Measurements from ENCODE around the gene DNAJB13. TPM values are rescaled to one million over a fixed set of nuclear protein-coding genes. Genes with fewer than 3 reads are reported as not detected.

DNAJB13 gene
- total and polyA plus RNA-seq, 12 donors, result 0.14 to 0.65 (median 0.34) TPM; not detected in 4

DNA sequence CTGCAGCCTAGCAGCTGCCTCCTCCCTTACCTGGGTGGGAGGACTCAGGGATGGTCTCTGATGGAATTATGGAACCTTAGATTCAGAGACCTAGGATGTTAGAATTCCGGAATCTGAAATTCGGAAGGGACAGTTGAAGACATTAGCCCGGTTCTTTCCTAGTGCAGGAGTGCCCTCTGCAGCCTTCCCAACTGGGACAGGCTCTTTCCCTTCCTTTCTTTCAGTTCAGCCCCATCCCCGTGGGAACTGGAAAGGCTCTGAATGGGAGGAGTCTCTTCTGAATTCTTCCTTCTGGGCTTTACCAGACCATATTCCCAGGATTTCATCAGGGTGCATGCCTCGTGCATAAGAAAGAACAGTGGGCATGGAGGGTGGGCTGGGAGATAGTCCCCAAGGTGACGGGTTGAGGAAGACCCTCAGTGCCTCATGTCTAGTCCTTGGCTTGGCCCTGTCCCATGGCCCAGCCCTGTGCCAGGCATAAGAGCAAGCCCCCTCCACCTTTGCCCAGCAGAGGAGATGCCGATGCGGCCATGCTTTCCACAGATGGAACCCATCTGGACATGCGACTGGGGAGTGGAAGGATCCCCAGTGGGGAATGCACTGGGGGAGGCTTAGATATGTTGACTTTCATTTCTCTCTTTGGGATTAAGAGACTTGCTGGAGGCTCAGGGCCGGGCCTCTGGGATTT, 14.4 kb downstream of the DNAJB13 start:
- Histone ChIP-seq H3K9me3 (replicated peaks in 1 of 3) (no peaks in the 10 kb centered on the region), H3K27ac (no peak overlapping the region), H3K27me3 (no peaks in the 10 kb centered on the region), H3K4me1 (replicated peaks in 1 of 2) (no peaks in the 10 kb centered on the region), H3K4me3 (no peak overlapping the region), H3K36me3 (replicated peaks in 1 of 2) (no peaks in the 10 kb centered on the region)
- peak in 1 of 7 donors; percentile 10 for DNase-seq
- WGBS, 4 donors, result 52 to 68% (median 62%) methylated on average over 9 to 10 of the region's 10 CpGs
- intact Hi-C loops (cut with DNase I), result loop anchor here (10.0 kb wide), 2 partner anchors 110 to 290 kb away; no protein-coding TSS in a partner anchor
- no peak for TF ChIP-seq POLR2A (IDR thresholded peaks at IDR 0.05)

- intact Hi-C loops (cut with DNase I), result loop anchor here (10.0 kb wide), 2 partner anchors 109 to 289 kb away; no protein-coding TSS in a partner anchor
- H3K36me3 ChIP-seq (replicated peaks in 1 of 2), result no peaks in the 10 kb centered on the region
- H3K27ac ChIP-seq, result no peak overlapping the region
- no peak for DNase-seq
- 46 to 63% (median 55%) methylated on average over 2 of the region's 2 CpGs for WGBS, 4 donors
- no peak overlapping the region for H3K4me3 ChIP-seq
- H3K27me3 ChIP-seq, result no peaks in the 10 kb centered on the region
- no peaks in the 10 kb centered on the region for H3K4me1 ChIP-seq (replicated peaks in 1 of 2)
- no peaks in the 10 kb centered on the region for H3K9me3 ChIP-seq (replicated peaks in 1 of 3)
- TF ChIP-seq, protein P1, sequence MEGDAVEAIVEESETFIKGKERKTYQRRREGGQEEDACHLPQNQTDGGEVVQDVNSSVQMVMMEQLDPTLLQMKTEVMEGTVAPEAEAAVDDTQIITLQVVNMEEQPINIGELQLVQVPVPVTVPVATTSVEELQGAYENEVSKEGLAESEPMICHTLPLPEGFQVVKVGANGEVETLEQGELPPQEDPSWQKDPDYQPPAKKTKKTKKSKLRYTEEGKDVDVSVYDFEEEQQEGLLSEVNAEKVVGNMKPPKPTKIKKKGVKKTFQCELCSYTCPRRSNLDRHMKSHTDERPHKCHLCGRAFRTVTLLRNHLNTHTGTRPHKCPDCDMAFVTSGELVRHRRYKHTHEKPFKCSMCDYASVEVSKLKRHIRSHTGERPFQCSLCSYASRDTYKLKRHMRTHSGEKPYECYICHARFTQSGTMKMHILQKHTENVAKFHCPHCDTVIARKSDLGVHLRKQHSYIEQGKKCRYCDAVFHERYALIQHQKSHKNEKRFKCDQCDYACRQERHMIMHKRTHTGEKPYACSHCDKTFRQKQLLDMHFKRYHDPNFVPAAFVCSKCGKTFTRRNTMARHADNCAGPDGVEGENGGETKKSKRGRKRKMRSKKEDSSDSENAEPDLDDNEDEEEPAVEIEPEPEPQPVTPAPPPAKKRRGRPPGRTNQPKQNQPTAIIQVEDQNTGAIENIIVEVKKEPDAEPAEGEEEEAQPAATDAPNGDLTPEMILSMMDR (IDR thresholded peaks at IDR 0.05), result no peak
- no peak for TF ChIP-seq POLR2A (IDR thresholded peaks at IDR 0.05)
Measured at GRCh38 chr11:73965764-73966121, 14.9 kb downstream of the DNAJB13 start.

DNA sequence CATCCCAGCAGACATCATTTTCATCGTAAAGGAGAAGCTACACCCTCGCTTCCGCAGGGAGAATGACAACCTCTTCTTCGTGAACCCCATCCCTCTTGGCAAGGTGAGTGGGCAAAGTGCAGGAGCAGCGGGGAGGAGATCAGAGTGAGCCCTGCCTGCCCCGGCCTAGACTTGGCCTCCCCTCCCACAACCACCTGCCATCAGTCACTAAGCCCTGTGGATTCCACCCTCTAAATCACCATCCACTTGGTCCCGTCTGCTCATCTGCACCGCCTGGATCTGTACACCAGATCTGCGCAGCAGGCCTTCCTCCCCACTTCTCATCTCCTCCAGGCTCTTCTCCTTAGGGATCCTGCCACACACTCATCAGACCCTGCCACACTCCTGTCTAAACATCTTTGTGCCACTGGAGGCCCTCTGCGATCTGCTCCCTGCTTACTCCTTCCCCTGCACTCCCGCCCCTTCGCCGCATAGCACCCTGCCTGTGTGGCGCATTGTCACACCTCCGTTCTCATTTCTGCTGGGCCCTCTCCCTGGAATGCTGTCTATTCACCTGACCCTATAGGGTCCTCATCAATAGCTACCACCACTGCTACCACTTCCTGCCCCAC, 17.6 kb downstream of the DNAJB13 start:
- WGBS, 4 donors, result 91 to 97% (median 95%) methylated on average over 15 of the region's 15 CpGs
- Histone ChIP-seq H3K36me3 (replicated peaks in 1 of 2) (no peaks in the 10 kb centered on the region), H3K27me3 (no peaks in the 10 kb centered on the region), H3K9me3 (replicated peaks in 1 of 3) (no peaks in the 10 kb centered on the region), H3K27ac (no peak overlapping the region), H3K4me1 (replicated peaks in 1 of 2) (no peaks in the 10 kb centered on the region), H3K4me3 (no peak overlapping the region)
- TF ChIP-seq, protein P1 (IDR thresholded peaks at IDR 0.05), result no peak
- no peak for TF ChIP-seq POLR2A (IDR thresholded peaks at IDR 0.05)
- DNase-seq, result no peak
- intact Hi-C loops (cut with DNase I), result loop anchor here (10.0 kb wide), 2 partner anchors 106 to 286 kb away; no protein-coding TSS in a partner anchor

DNA sequence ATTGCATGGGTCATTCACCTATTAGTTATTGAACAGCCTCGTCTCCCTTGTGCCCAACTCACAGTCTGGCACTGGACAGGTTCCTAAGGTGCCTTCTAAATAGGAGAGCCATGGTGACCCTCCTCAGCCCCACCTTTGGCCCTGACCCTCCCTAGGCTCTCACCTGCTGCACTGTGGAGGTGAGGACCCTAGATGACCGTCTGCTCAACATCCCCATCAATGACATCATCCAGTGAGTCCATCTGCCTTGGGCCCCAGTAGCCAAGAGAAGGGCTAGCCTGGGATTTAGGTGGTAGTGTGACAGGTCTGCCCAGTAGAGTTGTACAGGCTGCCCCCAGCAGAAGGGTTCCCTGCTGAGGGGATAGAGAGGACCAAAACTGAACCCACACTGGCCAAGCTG, 18.3 kb downstream of the DNAJB13 start:
- no peaks in the 10 kb centered on the region for H3K4me1 ChIP-seq (replicated peaks in 1 of 2)
- intact Hi-C loops (cut with DNase I), result loop anchor here (10.0 kb wide), 2 partner anchors 106 to 286 kb away; no protein-coding TSS in a partner anchor
- no peak for DNase-seq
- 47 to 80% (median 72%) methylated on average over 2 of the region's 2 CpGs for WGBS, 4 donors
- TF ChIP-seq, protein P1 (IDR thresholded peaks at IDR 0.05), result no peak
- no peak for TF ChIP-seq POLR2A (IDR thresholded peaks at IDR 0.05)
- no peak overlapping the region for H3K27ac ChIP-seq
- no peaks in the 10 kb centered on the region for H3K36me3 ChIP-seq (replicated peaks in 1 of 2)
- no peaks in the 10 kb centered on the region for H3K27me3 ChIP-seq
- H3K4me3 ChIP-seq, result no peak overlapping the region
- H3K9me3 ChIP-seq (replicated peaks in 1 of 3), result no peaks in the 10 kb centered on the region

Measured in adrenal gland (tissue), 12 donors.